HepG2 (cell line): ENCODE measurements around the gene GJE1. TPM values are rescaled to one million over a fixed set of nuclear protein-coding genes. Genes with fewer than 3 reads are reported as not detected.

Source experiments
- AHR ChIP-seq: IDR thresholded peaks from 2 replicates; pipeline ENCODE4 v1.6.1; 2018; ENCODE audit warnings: missing genetic modification reagents, missing compliant biosample characterization
- ARNT2 ChIP-seq: sonication (generic); formaldehyde crosslinking; IDR thresholded peaks from 2 replicates; pipeline ENCODE4 v1.8.0; 2022; ENCODE audit warnings: mild to moderate bottlenecking, low read depth, missing genetic modification reagents, moderate library complexity
- ATF7-NPFF ChIP-seq: sonication (generic); formaldehyde crosslinking; IDR thresholded peaks from 2 replicates; pipeline ENCODE4 v1.8.1; 2023; ENCODE audit warnings: mild to moderate bottlenecking, low read depth, missing genetic modification reagents, moderate library complexity
- ATRX ChIP-seq: sonication (generic); formaldehyde crosslinking; IDR thresholded peaks from 2 replicates; pipeline ENCODE4 v1.4.0; 2020; ENCODE audit warnings: missing genetic modification reagents, borderline replicate concordance
- BORCS8-MEF2B ChIP-seq: sonication (generic); formaldehyde crosslinking; IDR thresholded peaks from 2 replicates; pipeline ENCODE4 v1.8.0; 2022; ENCODE audit warnings: mild to moderate bottlenecking, missing genetic modification reagents
- CCAR2 ChIP-seq: fragments of 200-400 bp; formaldehyde crosslinking; optimal IDR thresholded peaks from 2 replicates; pipeline ENCODE3; 2018; ENCODE audit warnings: low read depth, mild to moderate bottlenecking, low read length, moderate library complexity
- HOXA3 ChIP-seq: sonication (generic); formaldehyde crosslinking; IDR thresholded peaks from 2 replicates; pipeline ENCODE4 v1.5.0; 2020; ENCODE audit warnings: missing genetic modification reagents
- IKZF4 ChIP-seq: sonication (generic); formaldehyde crosslinking; IDR thresholded peaks from 2 replicates; pipeline ENCODE4 v1.5.1; 2020; ENCODE audit warnings: borderline replicate concordance, mild to moderate bottlenecking, low read depth, missing genetic modification reagents; ENCODE audit errors: not compliant biosample characterization
- MAFF ChIP-seq: IDR thresholded peaks from 2 replicates; pipeline ENCODE4 v1.6.1; 2011; ENCODE audit warnings: low read depth, low read length, improper control_type of control experiment
- MED1 ChIP-seq: sonication (generic); formaldehyde crosslinking; IDR thresholded peaks from 2 replicates; pipeline ENCODE4 v1.4.0; 2020; ENCODE audit warnings: missing genetic modification reagents
- NCOR1 ChIP-seq: fragments of 200-600 bp; sonication (generic); IDR thresholded peaks from 2 replicates; pipeline ENCODE4 v1.7.0; 2017; ENCODE audit warnings: antibody characterized with exemption, low read length, borderline replicate concordance
- NFE2 ChIP-seq: sonication (generic); formaldehyde crosslinking; IDR thresholded peaks from 2 replicates; pipeline ENCODE4 v1.4.0; 2020; ENCODE audit warnings: missing genetic modification reagents
- PAF1 ChIP-seq: IDR thresholded peaks from 2 replicates; pipeline ENCODE4 v1.6.1; 2016; ENCODE audit warnings: missing genetic modification reagents, missing compliant biosample characterization
- SP5 ChIP-seq: IDR thresholded peaks from 2 replicates; pipeline ENCODE4 v1.6.1; 2016; ENCODE audit warnings: low read depth, borderline replicate concordance
- SYNCRIP ChIP-seq: fragments of 200-400 bp; formaldehyde crosslinking; IDR thresholded peaks from 2 replicates; pipeline ENCODE4 v1.6.1; 2018; ENCODE audit warnings: mild to moderate bottlenecking, low read depth, low read length; ENCODE audit not compliant: insufficient read depth
- WIZ ChIP-seq: sonication (generic); formaldehyde crosslinking; IDR thresholded peaks from 2 replicates; pipeline ENCODE4 v1.5.1; 2020; ENCODE audit warnings: mild to moderate bottlenecking, missing genetic modification reagents
- ZNF333 ChIP-seq: sonication (generic); formaldehyde crosslinking; IDR thresholded peaks from 2 replicates; pipeline ENCODE4 v1.4.0; 2020; ENCODE audit warnings: mild to moderate bottlenecking, missing genetic modification reagents, borderline replicate concordance
- polyA plus RNA-seq, 8 experiments: library from polyadenylated mRNA; depleted of rRNA in 3 of 8; stranded (reverse) in 7 of 8; unstranded in 1 of 8; fragments of >200 nt; fragmentation: Illumina TruSeq in 4 of 8; extraction: Trizol in 4 of 8; gene quantifications; 2 replicates each; pipeline versions ENCODE4 v1.2.1 to v1.2.3, GENCODE V29; 2011 to 2016; ENCODE audit warnings: low read depth in 4 of 8, missing spikeins in 1 of 8, mixed read lengths in 1 of 8; ENCODE audit not compliant: insufficient read depth in 1 of 8
- total RNA-seq, 5 experiments: library from RNA; depleted of rRNA; stranded (reverse); fragments of >200 nt; fragmentation: Illumina TruSeq; extraction: Trizol; gene quantifications; 2 replicates each; pipeline ENCODE4 v1.2.3, GENCODE V29; 2016; ENCODE audit warnings: low read depth in 1 of 5
- TF ChIP-seq, protein P1 (sequence below): sonication (generic); formaldehyde crosslinking; IDR thresholded peaks from 2 replicates; pipeline ENCODE4 v1.4.0; 2020; ENCODE audit warnings: missing genetic modification reagents
- TF ChIP-seq, protein P2 (sequence below): sonication (generic); formaldehyde crosslinking; IDR thresholded peaks from 2 replicates; pipeline ENCODE4 v1.5.0; 2020; ENCODE audit warnings: mild to moderate bottlenecking, missing genetic modification reagents, moderate library complexity
- TF ChIP-seq, protein P3 (sequence below): sonication (generic); formaldehyde crosslinking; IDR thresholded peaks from 2 replicates; pipeline ENCODE4 v1.5.0; 2020; ENCODE audit warnings: missing genetic modification reagents, mild to moderate bottlenecking, borderline replicate concordance
- TF ChIP-seq, protein P4 (sequence below): sonication (generic); formaldehyde crosslinking; IDR thresholded peaks from 2 replicates; pipeline ENCODE4 v1.4.0; 2020; ENCODE audit warnings: missing genetic modification reagents
- TF ChIP-seq, protein P5 (sequence below): sonication (generic); formaldehyde crosslinking; IDR thresholded peaks from 2 replicates; pipeline ENCODE4 v1.8.1; 2023; ENCODE audit warnings: mild to moderate bottlenecking, missing genetic modification reagents, borderline replicate concordance

GJE1 gene
- total and polyA plus RNA-seq, 2 of the 13 experiments (the other 11 are each of a cell fraction or from before 2014, with no cell fraction given), result not detected

DNA sequence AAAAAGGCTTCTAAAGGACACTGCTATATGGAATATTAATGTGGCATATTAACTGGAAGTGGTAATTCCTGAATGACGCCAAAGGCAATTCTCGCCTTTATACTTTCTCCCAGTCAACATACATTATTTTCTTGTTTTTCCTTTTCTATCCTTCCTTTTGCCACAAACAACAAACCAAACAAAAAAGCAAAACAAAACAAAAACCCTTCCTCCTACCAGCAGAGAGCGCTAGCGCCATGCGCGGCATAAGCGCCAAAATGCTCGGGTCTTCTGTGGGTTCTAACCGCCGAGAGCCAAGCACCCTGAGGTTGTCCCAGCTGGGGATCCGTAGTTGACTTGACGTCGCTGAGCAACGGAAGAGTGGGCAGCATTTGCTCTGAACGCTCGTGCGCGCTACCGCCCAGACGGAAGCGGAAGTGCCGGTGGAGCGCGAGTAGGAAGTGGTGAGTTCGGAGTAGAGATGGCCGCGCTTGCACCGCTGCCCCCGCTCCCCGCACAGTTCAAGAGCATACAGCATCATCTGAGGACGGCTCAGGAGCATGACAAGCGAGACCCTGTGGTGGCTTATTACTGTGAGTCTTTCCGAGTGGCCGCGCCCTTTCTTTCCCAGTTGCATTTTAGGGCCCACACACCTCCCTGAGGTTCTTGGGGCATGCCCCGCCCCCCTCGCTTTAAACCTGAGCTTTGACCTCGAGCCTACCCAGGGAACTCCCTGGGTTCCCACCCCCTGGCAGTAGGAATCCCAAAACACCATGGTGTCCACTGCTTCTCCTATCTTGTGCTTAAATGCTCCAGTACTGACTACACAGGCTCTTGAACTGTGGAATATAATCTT, 14.3 kb downstream of the GJE1 start, which contains the start of the genes NMBR and VTA1 (continued):
- TF ChIP-seq HOXA3 (CRISPR knock-in tag) (peak; percentile 98), SYNCRIP (no peak), BORCS8-MEF2B (CRISPR knock-in tag) (peak; percentile 95), MED1 (CRISPR knock-in tag) (peak; percentile 93), AHR (peak; percentile 89), SP5 (CRISPR knock-in tag) (peak; percentile 59), PAF1 (CRISPR knock-in tag) (no peak), ATRX (CRISPR knock-in tag) (no peak), NCOR1 (peak; percentile 89), ATF7-NPFF (CRISPR knock-in tag) (peak; percentile 92), ZNF333 (CRISPR knock-in tag) (no peak; the same call in 1 of the 2 replicates), ARNT2 (CRISPR knock-in tag) (peak; percentile 82; the same call in 1 of the 2 replicates), IKZF4 (CRISPR knock-in tag) (no peak), MAFF (no peak; the same call in 1 of the 2 replicates), WIZ (CRISPR knock-in tag) (peak; percentile 92; the same call in 1 of the 2 replicates), NFE2 (CRISPR knock-in tag) (no peak), CCAR2 (peak; percentile 91)
- TF ChIP-seq, protein P1, sequence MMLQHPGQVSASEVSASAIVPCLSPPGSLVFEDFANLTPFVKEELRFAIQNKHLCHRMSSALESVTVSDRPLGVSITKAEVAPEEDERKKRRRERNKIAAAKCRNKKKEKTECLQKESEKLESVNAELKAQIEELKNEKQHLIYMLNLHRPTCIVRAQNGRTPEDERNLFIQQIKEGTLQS (CRISPR knock-in tag), result peak; percentile 62
- TF ChIP-seq, protein P2, sequence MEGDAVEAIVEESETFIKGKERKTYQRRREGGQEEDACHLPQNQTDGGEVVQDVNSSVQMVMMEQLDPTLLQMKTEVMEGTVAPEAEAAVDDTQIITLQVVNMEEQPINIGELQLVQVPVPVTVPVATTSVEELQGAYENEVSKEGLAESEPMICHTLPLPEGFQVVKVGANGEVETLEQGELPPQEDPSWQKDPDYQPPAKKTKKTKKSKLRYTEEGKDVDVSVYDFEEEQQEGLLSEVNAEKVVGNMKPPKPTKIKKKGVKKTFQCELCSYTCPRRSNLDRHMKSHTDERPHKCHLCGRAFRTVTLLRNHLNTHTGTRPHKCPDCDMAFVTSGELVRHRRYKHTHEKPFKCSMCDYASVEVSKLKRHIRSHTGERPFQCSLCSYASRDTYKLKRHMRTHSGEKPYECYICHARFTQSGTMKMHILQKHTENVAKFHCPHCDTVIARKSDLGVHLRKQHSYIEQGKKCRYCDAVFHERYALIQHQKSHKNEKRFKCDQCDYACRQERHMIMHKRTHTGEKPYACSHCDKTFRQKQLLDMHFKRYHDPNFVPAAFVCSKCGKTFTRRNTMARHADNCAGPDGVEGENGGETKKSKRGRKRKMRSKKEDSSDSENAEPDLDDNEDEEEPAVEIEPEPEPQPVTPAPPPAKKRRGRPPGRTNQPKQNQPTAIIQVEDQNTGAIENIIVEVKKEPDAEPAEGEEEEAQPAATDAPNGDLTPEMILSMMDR, result peak; percentile 99
- TF ChIP-seq, protein P3, sequence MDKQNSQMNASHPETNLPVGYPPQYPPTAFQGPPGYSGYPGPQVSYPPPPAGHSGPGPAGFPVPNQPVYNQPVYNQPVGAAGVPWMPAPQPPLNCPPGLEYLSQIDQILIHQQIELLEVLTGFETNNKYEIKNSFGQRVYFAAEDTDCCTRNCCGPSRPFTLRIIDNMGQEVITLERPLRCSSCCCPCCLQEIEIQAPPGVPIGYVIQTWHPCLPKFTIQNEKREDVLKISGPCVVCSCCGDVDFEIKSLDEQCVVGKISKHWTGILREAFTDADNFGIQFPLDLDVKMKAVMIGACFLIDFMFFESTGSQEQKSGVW (CRISPR knock-in tag), result peak; percentile 39; the same call in 1 of the 2 replicates
- TF ChIP-seq, protein P4, sequence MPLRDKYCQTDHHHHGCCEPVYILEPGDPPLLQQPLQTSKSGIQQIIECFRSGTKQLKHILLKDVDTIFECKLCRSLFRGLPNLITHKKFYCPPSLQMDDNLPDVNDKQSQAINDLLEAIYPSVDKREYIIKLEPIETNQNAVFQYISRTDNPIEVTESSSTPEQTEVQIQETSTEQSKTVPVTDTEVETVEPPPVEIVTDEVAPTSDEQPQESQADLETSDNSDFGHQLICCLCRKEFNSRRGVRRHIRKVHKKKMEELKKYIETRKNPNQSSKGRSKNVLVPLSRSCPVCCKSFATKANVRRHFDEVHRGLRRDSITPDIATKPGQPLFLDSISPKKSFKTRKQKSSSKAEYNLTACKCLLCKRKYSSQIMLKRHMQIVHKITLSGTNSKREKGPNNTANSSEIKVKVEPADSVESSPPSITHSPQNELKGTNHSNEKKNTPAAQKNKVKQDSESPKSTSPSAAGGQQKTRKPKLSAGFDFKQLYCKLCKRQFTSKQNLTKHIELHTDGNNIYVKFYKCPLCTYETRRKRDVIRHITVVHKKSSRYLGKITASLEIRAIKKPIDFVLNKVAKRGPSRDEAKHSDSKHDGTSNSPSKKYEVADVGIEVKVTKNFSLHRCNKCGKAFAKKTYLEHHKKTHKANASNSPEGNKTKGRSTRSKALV (CRISPR knock-in tag), result no peak
- TF ChIP-seq, protein P5, sequence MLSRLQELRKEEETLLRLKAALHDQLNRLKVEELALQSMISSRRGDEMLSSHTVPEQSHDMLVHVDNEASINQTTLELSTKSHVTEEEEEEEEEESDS (CRISPR knock-in tag), result 0 out of 2 replicates have a peak, but pooled peaks have one; percentile 56
